Measurements from ENCODE around the gene RHOC.

DNA sequence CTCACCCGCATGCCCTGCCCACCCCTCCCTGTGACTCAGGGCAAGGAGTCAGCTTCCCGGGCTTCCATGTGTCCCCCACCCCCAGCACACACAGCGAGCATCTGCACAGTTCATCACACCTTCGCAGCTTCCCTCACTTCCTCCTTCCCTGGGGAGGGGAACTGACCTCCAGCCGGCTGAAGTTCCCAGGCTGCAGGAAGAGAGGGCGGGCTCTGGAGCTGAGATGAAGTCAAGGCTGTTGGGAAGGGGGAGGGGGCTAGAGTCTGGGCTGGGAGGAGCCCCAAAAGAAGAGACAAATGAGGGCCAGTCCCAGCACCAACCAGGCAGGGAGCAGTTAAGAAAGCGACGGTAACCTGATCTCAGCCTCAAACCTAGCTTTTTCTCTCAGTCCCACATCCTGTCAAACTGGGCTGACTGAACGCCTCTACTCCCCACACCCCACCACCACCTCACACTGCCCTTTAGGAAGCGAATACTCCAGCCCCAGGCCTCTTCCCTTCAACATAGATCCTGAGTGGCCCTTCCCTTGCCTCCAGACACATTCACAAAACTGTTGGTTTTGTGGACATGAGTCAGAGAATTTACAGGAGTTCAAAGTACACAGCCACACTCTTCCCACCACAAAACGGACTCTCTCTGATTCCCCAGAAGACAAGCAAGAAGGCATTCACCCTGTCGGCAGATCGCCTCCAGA lies 1.8 kb downstream of the RHOC start:
- TF ChIP-seq, protein P1, sequence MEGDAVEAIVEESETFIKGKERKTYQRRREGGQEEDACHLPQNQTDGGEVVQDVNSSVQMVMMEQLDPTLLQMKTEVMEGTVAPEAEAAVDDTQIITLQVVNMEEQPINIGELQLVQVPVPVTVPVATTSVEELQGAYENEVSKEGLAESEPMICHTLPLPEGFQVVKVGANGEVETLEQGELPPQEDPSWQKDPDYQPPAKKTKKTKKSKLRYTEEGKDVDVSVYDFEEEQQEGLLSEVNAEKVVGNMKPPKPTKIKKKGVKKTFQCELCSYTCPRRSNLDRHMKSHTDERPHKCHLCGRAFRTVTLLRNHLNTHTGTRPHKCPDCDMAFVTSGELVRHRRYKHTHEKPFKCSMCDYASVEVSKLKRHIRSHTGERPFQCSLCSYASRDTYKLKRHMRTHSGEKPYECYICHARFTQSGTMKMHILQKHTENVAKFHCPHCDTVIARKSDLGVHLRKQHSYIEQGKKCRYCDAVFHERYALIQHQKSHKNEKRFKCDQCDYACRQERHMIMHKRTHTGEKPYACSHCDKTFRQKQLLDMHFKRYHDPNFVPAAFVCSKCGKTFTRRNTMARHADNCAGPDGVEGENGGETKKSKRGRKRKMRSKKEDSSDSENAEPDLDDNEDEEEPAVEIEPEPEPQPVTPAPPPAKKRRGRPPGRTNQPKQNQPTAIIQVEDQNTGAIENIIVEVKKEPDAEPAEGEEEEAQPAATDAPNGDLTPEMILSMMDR (conservative IDR thresholded peaks at IDR 0.05 in 1 of 2, IDR thresholded peaks at IDR 0.05 in 1 of 2; ENCODE audit: low read depth in 1 of 2, low read length in 2 of 2), result no peak
- TF ChIP-seq EZH2 (IDR thresholded peaks at IDR 0.05; ENCODE audit: low read length, missing control alignments), result no peak
